Breast epithelium (tissue), 3 donors: Measurements from ENCODE around the gene FPR2.
"Not testable (repeated sequence)": the region's sequence is repeated elsewhere in the genome, so short reads cannot be mapped to it uniquely, and the experiment has no call there.

Source experiments
- CTCF ChIP-seq, 3 donors: fragments of 450-650 bp; IDR thresholded peaks; one replicate each; pipeline ENCODE4 v1.5.1; 2016 to 2017; ENCODE audit warnings: antibody characterized with exemption in 3 of 3, mild to moderate bottlenecking in 3 of 3, moderate library complexity in 3 of 3
- POLR2A ChIP-seq: fragments of 450-650 bp; IDR thresholded peaks from one replicate; pipeline ENCODE4 v1.6.1; 2016; ENCODE audit warnings: antibody characterized with exemption, mild to moderate bottlenecking, moderate library complexity
- POLR2AphosphoS5 ChIP-seq, 3 donors: sonication (generic); formaldehyde crosslinking; IDR thresholded peaks; one replicate each; pipeline ENCODE4 v1.6.1; 2017; ENCODE audit warnings: antibody characterized with exemption in 3 of 3

- TF ChIP-seq CTCF (IDR thresholded peaks at IDR 0.05); POLR2AphosphoS5 (IDR thresholded peaks at IDR 0.05); POLR2A: not testable (repeated sequence)
These were observed 43.8 kb downstream of the FPR2 start for GRCh38 chr19:51804789-51805188.
